Activated B cell treated with CpG ODN at 0.5 μM for 24 hours (primary cell): Measurements from ENCODE around the gene ITM2B. TPM values are rescaled to one million over a fixed set of nuclear protein-coding genes. Genes with fewer than 3 reads are reported as not detected.

ENCODE experiments used
- ATAC-seq: fragments of 200-7000 bp; cut with Tn5 transposase; one replicate; pipeline ENCODE4 v1.10.0; 2021; ENCODE audit warnings: low read depth, mild to moderate bottlenecking, moderate library complexity
- CTCF ChIA-PET: fragments of 350-600 bp; sonication (Branson Sonifier 250); formaldehyde crosslinking; loops from one replicate; lab custom pipeline; 2021; ENCODE audit warnings: antibody characterized with exemption; lab: Charles Lee
- POLR2A ChIA-PET: fragments of 350-600 bp; sonication (Branson Sonifier 250); formaldehyde crosslinking; loops from one replicate; lab custom pipeline; 2021; ENCODE audit warnings: antibody characterized with exemption; lab: Charles Lee
- DNase-seq: peaks from one replicate; pipeline ENCODE4 v3.0.0; 2022
- H3K27ac Mint-ChIP-seq: one replicate; pipeline ENCODE4 v1.8.0; 2020; ENCODE audit warnings: mixed read lengths
- H3K27me3 Mint-ChIP-seq: one replicate; pipeline ENCODE4 v1.8.0; 2021; ENCODE audit warnings: mixed read lengths
- H3K36me3 Mint-ChIP-seq: one replicate; pipeline ENCODE4 v1.8.0; 2021; ENCODE audit warnings: low read depth, mixed read lengths
- H3K4me1 Mint-ChIP-seq: one replicate; pipeline ENCODE4 v1.8.0; 2021; ENCODE audit warnings: mixed read lengths
- H3K4me3 Mint-ChIP-seq: one replicate; pipeline ENCODE4 v1.8.0; 2020; ENCODE audit warnings: mild to moderate bottlenecking, mixed read lengths
- H3K9me3 Mint-ChIP-seq: one replicate; pipeline ENCODE4 v1.8.0; 2020; ENCODE audit warnings: mixed read lengths
- intact Hi-C: fragments of 100-400 bp; cut with micrococcal nuclease; formaldehyde crosslinking; loops from one replicate; pipeline ENCODE4 v1.15.1; 2024
- total RNA-seq: library from RNA; stranded (reverse); gene quantifications from 2 replicates; pipeline ENCODE4 v1.2.3, GENCODE V29; 2022
- TF ChIP-seq, protein P1 (sequence below): fragments of 200-600 bp; IDR thresholded peaks from one replicate; pipeline ENCODE4 v1.8.0; 2022; ENCODE audit warnings: antibody characterized with exemption, mild to moderate bottlenecking

The ITM2B gene
- 102 and 114 TPM in 2 replicates for total RNA-seq

- intact Hi-C loops, result loop anchor here (1.0 to 5.0 kb wide), 10 partner anchors 39 to 744 kb away; partner anchors contain the start of genes FNDC3A and MED4
- peaks cover 14% of the 10 kb centered on the region for H3K36me3 Mint-ChIP-seq
- ATAC-seq, result peak; percentile 76
- H3K27ac Mint-ChIP-seq, result peak within 1 kb of the TSS; percentile 87
- ChIA-PET POLR2A (interaction anchor here (0.8 to 3.2 kb wide), 19 partner anchors 8 to 273 kb away, joined by 3 to 40 read pairs (median 5); partner anchors contain the start of genes MED4, NUDT15 and RB1), CTCF (interaction anchor here (0.6 to 2.0 kb wide), 11 partner anchors 9 to 348 kb away, joined by 3 to 15 read pairs (median 4); no protein-coding TSS in a partner anchor)
- peak; percentile 65 for DNase-seq
- no peaks in the 10 kb centered on the region for H3K9me3 Mint-ChIP-seq
- H3K4me3 Mint-ChIP-seq, result peak within 1 kb of the TSS; percentile 93
- H3K4me1 Mint-ChIP-seq, result peaks cover 54% of the 10 kb centered on the region
- peaks cover 7% of the 10 kb centered on the region for H3K27me3 Mint-ChIP-seq
- TF ChIP-seq, protein P1, sequence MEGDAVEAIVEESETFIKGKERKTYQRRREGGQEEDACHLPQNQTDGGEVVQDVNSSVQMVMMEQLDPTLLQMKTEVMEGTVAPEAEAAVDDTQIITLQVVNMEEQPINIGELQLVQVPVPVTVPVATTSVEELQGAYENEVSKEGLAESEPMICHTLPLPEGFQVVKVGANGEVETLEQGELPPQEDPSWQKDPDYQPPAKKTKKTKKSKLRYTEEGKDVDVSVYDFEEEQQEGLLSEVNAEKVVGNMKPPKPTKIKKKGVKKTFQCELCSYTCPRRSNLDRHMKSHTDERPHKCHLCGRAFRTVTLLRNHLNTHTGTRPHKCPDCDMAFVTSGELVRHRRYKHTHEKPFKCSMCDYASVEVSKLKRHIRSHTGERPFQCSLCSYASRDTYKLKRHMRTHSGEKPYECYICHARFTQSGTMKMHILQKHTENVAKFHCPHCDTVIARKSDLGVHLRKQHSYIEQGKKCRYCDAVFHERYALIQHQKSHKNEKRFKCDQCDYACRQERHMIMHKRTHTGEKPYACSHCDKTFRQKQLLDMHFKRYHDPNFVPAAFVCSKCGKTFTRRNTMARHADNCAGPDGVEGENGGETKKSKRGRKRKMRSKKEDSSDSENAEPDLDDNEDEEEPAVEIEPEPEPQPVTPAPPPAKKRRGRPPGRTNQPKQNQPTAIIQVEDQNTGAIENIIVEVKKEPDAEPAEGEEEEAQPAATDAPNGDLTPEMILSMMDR, result no peak
Measured at GRCh38 chr13:48233046-48233888, at the start of gene ITM2B. TSS of gene ITM2B (plus strand) at chr13:48233206. CDS start at chr13:48233361, 155 bp downstream.

GRCh38 chr13:48184260-48184659, 48.7 kb upstream of the ITM2B start:
- H3K4me3 Mint-ChIP-seq, result peak overlapping the region; percentile 21

DNA sequence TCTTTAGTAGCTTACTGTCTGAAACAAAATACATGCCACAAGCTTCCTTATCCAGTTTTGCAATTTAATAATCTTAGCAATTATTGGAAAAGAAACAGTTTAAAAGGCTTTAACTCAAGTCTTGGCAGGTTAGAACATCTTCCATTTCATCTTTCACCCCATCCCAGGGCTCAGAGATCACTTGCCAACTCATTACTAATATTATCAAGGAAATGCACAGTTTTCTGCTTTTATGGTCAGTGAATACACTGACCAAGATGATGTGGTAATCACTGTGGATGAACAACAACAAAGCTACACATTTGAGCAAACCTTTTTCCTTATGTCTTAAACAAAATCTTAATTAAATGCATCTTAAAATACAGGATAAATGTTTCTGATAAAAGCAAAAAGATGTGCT, 48.0 kb upstream of the ITM2B start:
- CTCF ChIA-PET, result interaction anchor here (0.7 to 1.0 kb wide), 4 partner anchors 9 to 149 kb away, joined by 3 read pairs; no protein-coding TSS in a partner anchor
- POLR2A ChIA-PET, result interaction anchor here (0.6 to 2.2 kb wide), 5 partner anchors 9 to 121 kb away, joined by 3 to 8 read pairs (median 4); partner anchors contain the start of gene ITM2B
- no peaks in the 10 kb centered on the region for H3K27me3 Mint-ChIP-seq
- H3K27ac Mint-ChIP-seq, result peak overlapping the region; percentile 56
- intact Hi-C loops, result loop anchor here (2.0 kb wide), 2 partner anchors 48 to 58 kb away; partner anchors contain the start of gene ITM2B
- no peaks in the 10 kb centered on the region for H3K9me3 Mint-ChIP-seq
- TF ChIP-seq, protein P1, result no peak
- DNase-seq (no peak), ATAC-seq (no peak)
- H3K36me3 Mint-ChIP-seq, result no peaks in the 10 kb centered on the region
- H3K4me3 Mint-ChIP-seq, result no peak overlapping the region
- peaks cover 66% of the 10 kb centered on the region for H3K4me1 Mint-ChIP-seq

More at GRCh38 chr13:48184260-48184659, 48.7 kb upstream of the ITM2B start:
- intact Hi-C loops, result loop anchor here (1.0 to 2.0 kb wide), 3 partner anchors 10 to 57 kb away; partner anchors contain the start of gene ITM2B
- POLR2A ChIA-PET, result interaction anchor here (1.0 to 2.2 kb wide), 3 partner anchors 10 to 51 kb away, joined by 3 to 8 read pairs (median 8); partner anchors contain the start of gene ITM2B
- ATAC-seq (no peak), DNase-seq (no peak)
- TF ChIP-seq, protein P1, result no peak
- Mint-ChIP-seq H3K27me3 (no peaks in the 10 kb centered on the region), H3K9me3 (no peaks in the 10 kb centered on the region), H3K36me3 (no peaks in the 10 kb centered on the region), H3K4me1 (peaks cover 66% of the 10 kb centered on the region), H3K27ac (peak overlapping the region; percentile 61)
- CTCF ChIA-PET, result interaction anchor here (0.7 to 1.0 kb wide), 4 partner anchors 10 to 150 kb away, joined by 3 read pairs; no protein-coding TSS in a partner anchor

GRCh38 chr13:48186722-48187121, 46.3 kb upstream of the ITM2B start:
- ChIA-PET CTCF (no interaction called here), POLR2A (interaction anchor here (1.3 to 1.4 kb wide), 2 partner anchors 8 to 46 kb away, joined by 4 read pairs; partner anchors contain the start of gene ITM2B)
- Mint-ChIP-seq H3K4me1 (peaks cover 57% of the 10 kb centered on the region), H3K36me3 (no peaks in the 10 kb centered on the region), H3K27ac (no peak overlapping the region), H3K27me3 (no peaks in the 10 kb centered on the region), H3K4me3 (no peak overlapping the region), H3K9me3 (no peaks in the 10 kb centered on the region)
- ATAC-seq (no peak), DNase-seq (no peak)
- intact Hi-C loops, result no loop called here
- TF ChIP-seq, protein P1, result no peak
